ENCODE data around the gene LGR4.

- TF ChIP-seq RCOR1 (conservative IDR thresholded peaks at IDR 0.05; ENCODE audit: low read depth, low read length) = no peak
- no peak for TF ChIP-seq SP1 (IDR thresholded peaks at IDR 0.05; ENCODE audit: low read depth, low read length)
- no peak for TF ChIP-seq PBX3 (IDR thresholded peaks at IDR 0.05; ENCODE audit: insufficient replicate concordance, low read depth, low read length)
- TF ChIP-seq ESRRA (IDR thresholded peaks at IDR 0.05; ENCODE audit: low read length) = no peak
- no peak for TF ChIP-seq NRF1 (conservative IDR thresholded peaks at IDR 0.05; ENCODE audit: low read depth, low read length)
- TF ChIP-seq TCF12 (IDR thresholded peaks at IDR 0.05; ENCODE audit: low read depth, low read length) = no peak
- TF ChIP-seq USF1 (IDR thresholded peaks at IDR 0.05; ENCODE audit: borderline replicate concordance, extremely low read length, insufficient read depth, low read depth, low read length) = no peak
- no peak for TF ChIP-seq CTCF (IDR thresholded peaks at IDR 0.05 in 2 of 3, conservative IDR thresholded peaks at IDR 0.05 in 1 of 3; ENCODE audit: control insufficient read depth in 2 of 3, extremely low read depth in 1 of 3, insufficient read depth in 1 of 3, low read depth in 3 of 3, low read length in 3 of 3)
- no peak for TF ChIP-seq JUND (IDR thresholded peaks at IDR 0.05; ENCODE audit: low read depth, low read length)
- no peak for TF ChIP-seq RBBP5 (conservative IDR thresholded peaks at IDR 0.05)
- no peak for TF ChIP-seq CREB1 (IDR thresholded peaks at IDR 0.05; ENCODE audit: low read depth)
- no peak for TF ChIP-seq E4F1 (IDR thresholded peaks at IDR 0.05; ENCODE audit: borderline replicate concordance, partially characterized antibody)
Observed at GRCh38 chr11:27385245-27385644, 87.3 kb downstream of the LGR4 start.

Data from GM12878 (cell line).